ENCODE data around the gene BSDC1.

Gene BSDC1

DNA sequence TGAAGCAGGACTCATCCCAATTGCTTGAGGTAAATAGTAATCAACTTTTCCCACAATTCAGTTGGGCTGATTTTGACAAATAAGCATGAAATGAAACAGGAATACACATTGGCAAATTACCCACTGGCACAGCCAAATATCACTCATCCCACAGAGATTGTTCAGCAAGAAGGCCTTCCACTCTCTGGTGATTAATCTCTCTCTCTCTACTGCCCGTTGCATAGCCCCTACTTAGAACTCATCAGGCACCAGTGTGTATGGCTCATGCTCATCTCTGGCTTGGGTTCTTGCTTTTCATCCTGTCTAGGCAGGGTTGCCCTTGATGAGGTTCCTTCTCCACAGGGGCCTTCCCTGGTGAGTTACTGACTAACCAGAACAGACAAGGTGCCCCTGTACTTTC lies 1.1 kb downstream of the BSDC1 start:
- TF ChIP-seq, protein P1, sequence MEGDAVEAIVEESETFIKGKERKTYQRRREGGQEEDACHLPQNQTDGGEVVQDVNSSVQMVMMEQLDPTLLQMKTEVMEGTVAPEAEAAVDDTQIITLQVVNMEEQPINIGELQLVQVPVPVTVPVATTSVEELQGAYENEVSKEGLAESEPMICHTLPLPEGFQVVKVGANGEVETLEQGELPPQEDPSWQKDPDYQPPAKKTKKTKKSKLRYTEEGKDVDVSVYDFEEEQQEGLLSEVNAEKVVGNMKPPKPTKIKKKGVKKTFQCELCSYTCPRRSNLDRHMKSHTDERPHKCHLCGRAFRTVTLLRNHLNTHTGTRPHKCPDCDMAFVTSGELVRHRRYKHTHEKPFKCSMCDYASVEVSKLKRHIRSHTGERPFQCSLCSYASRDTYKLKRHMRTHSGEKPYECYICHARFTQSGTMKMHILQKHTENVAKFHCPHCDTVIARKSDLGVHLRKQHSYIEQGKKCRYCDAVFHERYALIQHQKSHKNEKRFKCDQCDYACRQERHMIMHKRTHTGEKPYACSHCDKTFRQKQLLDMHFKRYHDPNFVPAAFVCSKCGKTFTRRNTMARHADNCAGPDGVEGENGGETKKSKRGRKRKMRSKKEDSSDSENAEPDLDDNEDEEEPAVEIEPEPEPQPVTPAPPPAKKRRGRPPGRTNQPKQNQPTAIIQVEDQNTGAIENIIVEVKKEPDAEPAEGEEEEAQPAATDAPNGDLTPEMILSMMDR (conservative IDR thresholded peaks at IDR 0.05; ENCODE audit: low read length) = no peak
- peak; percentile 28 for DNase-seq (ENCODE audit: low read depth)
- H3K4me3 ChIP-seq (ENCODE audit: low read length) = peak overlapping the region; percentile 95

DNA sequence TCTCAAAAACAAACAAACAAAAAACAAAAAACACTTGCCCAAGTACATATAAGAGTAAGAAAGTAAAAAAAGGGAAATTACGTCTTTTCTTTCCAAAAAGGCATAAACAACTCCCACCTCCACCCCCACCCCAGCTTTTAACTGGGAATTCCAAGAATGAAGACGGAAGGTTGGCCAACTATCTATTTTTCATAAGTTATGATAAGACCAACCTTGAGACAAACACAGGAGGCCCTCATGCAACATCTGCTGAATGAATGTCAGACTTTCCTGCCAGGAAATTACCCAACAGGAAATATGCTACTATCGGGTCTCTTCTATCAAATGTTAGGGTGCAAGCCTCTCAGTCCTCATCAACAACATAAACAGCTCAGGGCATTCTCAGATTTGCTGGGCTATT lies 1.9 kb downstream of the BSDC1 start:
- peak; percentile 12 for DNase-seq (ENCODE audit: low read depth)
- TF ChIP-seq, protein P1 (conservative IDR thresholded peaks at IDR 0.05; ENCODE audit: low read length) = no peak
- H3K4me3 ChIP-seq (ENCODE audit: low read length) = no peak overlapping the region

DNA sequence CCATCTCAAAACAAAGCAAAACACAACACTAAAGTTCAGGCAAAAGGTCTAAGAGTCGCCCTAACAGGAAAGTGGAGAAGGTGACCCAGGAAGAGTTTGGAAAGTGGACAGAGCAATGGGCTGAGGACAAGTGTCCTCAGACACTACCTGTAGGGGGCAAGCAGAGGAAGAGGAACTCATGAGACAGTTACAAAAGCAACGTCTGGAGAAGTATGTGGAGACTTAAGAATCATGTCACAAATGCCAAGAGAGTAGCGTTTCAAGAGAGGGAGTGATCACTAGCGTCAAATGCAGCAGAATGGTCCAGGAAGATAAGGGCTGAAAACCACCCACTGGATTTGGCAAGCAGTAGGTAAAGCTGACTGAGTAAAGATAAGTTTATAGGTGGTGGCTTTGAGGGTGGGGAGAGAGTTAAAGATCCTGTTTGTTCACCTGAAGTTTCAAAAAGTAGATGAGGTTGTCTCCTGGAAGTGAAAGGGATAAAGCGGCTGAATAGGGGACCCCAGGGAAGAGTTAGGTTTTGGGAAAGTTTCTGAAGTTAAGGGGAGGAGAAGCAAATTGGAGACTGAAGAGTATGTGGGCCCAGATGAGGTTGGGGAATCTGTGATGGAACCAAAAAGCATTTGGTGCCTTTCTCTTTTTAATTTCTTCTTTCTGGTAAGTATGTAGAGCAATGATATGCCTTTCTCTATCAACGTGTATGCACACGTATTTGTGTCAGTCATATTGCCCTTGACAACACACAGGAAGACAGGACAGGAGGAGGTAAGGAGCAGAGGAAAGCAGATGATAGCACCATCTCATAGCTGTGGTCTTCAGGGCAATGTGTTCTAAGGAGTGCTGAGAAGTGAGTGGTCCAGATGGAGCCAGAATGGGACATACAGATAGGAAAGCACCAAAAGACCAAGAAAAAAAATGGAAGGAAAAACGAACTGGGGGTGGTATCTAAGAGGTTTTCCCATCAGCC lies 3.1 kb downstream of the BSDC1 start:
- no peak overlapping the region for H3K4me3 ChIP-seq (ENCODE audit: low read length)
- TF ChIP-seq, protein P1 (conservative IDR thresholded peaks at IDR 0.05; ENCODE audit: low read length) = no peak
- no peak for DNase-seq (ENCODE audit: low read depth)

DNA sequence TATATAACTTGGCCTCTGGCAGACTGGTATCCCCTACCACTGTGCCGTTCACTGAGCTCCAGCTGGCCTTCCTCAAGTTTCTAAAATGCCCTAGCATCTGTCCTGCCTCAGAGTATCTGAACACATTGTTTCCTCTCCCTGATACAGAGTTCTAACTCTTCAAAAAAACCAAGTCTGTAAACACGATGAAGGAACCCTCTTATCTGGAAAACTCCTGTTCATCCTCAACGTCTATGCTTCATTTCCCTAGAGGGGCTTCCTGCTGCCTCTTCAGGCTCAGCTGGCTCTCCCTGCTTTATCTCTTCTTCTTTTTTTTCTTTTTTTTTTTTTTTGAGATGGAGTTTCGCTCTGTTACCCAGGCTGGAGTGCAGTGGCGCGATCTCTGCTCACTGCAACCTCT lies 5.6 kb downstream of the BSDC1 start:
- no peak for DNase-seq (ENCODE audit: low read depth)
- H3K4me3 ChIP-seq (ENCODE audit: low read length) = no peak overlapping the region
- TF ChIP-seq, protein P1 (conservative IDR thresholded peaks at IDR 0.05; ENCODE audit: low read length) = no peak

DNA sequence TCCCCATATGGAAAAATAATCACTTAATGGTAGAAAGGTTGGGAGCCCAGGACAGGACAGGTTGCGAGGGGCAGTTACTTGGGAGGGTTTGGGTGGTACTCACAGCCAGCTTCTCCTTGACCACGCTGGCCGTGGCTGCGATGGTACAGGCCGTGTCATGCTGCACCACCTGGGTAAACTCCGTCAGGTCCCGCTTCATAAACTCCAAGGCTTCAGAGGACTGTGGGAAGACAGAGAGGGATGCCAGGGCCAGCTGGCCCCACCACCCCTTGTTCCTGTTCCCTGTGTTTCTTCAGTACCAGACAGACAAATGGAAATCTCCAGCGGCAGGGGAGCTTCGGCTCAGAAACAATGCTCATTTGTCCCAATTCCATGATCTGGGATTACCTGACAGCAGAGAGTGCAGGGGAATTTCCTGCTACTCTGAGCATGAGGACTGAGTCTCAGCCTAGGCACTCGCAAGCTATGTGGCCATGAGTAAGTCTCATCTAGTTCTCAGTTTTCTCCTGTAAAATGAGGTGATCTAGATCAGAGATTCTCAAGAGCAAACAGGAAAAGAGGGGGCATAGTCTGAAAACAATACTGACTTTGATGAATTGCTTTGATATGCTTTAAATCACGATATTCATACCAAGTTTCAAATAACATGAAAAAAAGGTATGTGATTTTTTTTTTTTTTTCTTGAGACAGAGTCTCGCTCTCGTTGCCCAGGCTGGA lies 7.4 kb downstream of the BSDC1 start:
- DNase-seq (ENCODE audit: low read depth) = no peak
- no peak overlapping the region for H3K4me3 ChIP-seq (ENCODE audit: low read length)
- TF ChIP-seq, protein P1 (conservative IDR thresholded peaks at IDR 0.05; ENCODE audit: low read length) = no peak

DNA sequence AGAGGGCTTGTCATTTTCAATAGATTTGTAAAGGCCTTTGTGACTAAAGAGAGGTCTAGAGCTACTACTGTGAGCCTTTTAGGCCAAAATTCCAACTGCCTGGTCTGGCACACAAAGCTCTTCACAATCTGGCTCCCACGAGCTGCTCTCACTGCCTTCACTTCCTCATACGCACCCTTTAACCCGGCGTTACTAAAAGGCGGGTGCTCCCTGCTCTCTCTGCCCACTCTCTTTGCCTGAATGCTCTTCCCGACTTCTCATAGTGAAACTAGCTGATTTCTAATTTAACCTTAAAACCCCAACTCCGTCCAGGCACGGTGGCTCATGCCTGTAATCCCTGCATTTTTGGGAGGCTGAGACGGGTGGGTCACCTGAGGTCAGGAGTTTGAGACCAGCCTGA lies 14.2 kb downstream of the BSDC1 start:
- no peak for DNase-seq (ENCODE audit: low read depth)
- TF ChIP-seq, protein P1 (conservative IDR thresholded peaks at IDR 0.05; ENCODE audit: low read length) = no peak

More for the DNA sequence above, 14.2 kb downstream of the BSDC1 start:
- no peak overlapping the region for H3K4me3 ChIP-seq (ENCODE audit: low read length)

Data from AG10803 (cell line).